Measurements from ENCODE around the gene NISCH.
"Not testable (repeated sequence)": the region's sequence is repeated elsewhere in the genome, so short reads cannot be mapped to it uniquely, and the experiment has no call there.

The NISCH gene

GRCh38 chr3:52523386-52524257 lies 68.2 kb downstream of the NISCH start:
- H3K36me3 ChIP-seq, result peaks cover 68% of the 10 kb centered on the region
- no peak overlapping the region for H3K27ac ChIP-seq
- no peaks in the 10 kb centered on the region for H3K27me3 ChIP-seq
- H4K20me1 ChIP-seq, result peaks cover 22% of the 10 kb centered on the region; the same call in 1 of the 2 replicates
- no peak for TF ChIP-seq Cebpa-rat (IDR thresholded peaks at IDR 0.05)
- H3K9me3 ChIP-seq, result no peaks in the 10 kb centered on the region
- H3K4me3 ChIP-seq, result no peak overlapping the region
- peaks cover 6% of the 10 kb centered on the region; the same call in 1 of the 2 replicates for H3K4me1 ChIP-seq
- H3K4me2 ChIP-seq, result no peak overlapping the region
- no peak overlapping the region for H3K9ac ChIP-seq

- Histone ChIP-seq H3K4me3 (no peak overlapping the region), H3K4me2 (no peak overlapping the region), H3K36me3 (peaks cover 75% of the 10 kb centered on the region), H3K4me1 (peaks cover 6% of the 10 kb centered on the region; the same call in 1 of the 2 replicates), H3K9me3 (no peaks in the 10 kb centered on the region), H3K27me3 (no peaks in the 10 kb centered on the region), H3K27ac (no peak overlapping the region), H3K9ac (no peak overlapping the region), H4K20me1 (peaks cover 29% of the 10 kb centered on the region)
- TF ChIP-seq Cebpa-rat (IDR thresholded peaks at IDR 0.05), result no peak
Observed at GRCh38 chr3:52524258-52524751, 68.9 kb downstream of the NISCH start.

- H3K27ac ChIP-seq, result no peak overlapping the region
- no peaks in the 10 kb centered on the region for H3K9me3 ChIP-seq
- H3K36me3 ChIP-seq, result peaks cover 82% of the 10 kb centered on the region
Observed at GRCh38 chr3:52524752-52525679, 69.6 kb downstream of the NISCH start.

GRCh38 chr3:52525680-52526561 lies 70.5 kb downstream of the NISCH start:
- no peak overlapping the region for H3K9ac ChIP-seq
- no peaks in the 10 kb centered on the region for H3K27me3 ChIP-seq
- H3K9me3 ChIP-seq, result no peaks in the 10 kb centered on the region
- peaks cover 18% of the 10 kb centered on the region for H3K4me1 ChIP-seq
- H4K20me1 ChIP-seq, result peaks cover 45% of the 10 kb centered on the region
- no peak overlapping the region for H3K27ac ChIP-seq
- no peak overlapping the region for H3K4me3 ChIP-seq
- H3K36me3 ChIP-seq, result peaks cover 91% of the 10 kb centered on the region
- H3K4me2 ChIP-seq, result no peak overlapping the region
- TF ChIP-seq Cebpa-rat (IDR thresholded peaks at IDR 0.05), result no peak

More at GRCh38 chr3:52524752-52525679, 69.6 kb downstream of the NISCH start:
- H3K4me1 ChIP-seq, result peaks cover 9% of the 10 kb centered on the region
- H3K27me3 ChIP-seq, result no peaks in the 10 kb centered on the region
- TF ChIP-seq Cebpa-rat (IDR thresholded peaks at IDR 0.05), result no peak
- no peak overlapping the region for H3K4me2 ChIP-seq
- peaks cover 36% of the 10 kb centered on the region for H4K20me1 ChIP-seq
- no peak overlapping the region for H3K4me3 ChIP-seq
- no peak overlapping the region for H3K9ac ChIP-seq

GRCh38 chr3:52526671-52527038 lies 71.3 kb downstream of the NISCH start:
- H3K36me3 ChIP-seq, result peaks cover 95% of the 10 kb centered on the region
- H3K9me3 ChIP-seq, H3K9ac ChIP-seq, H3K27ac ChIP-seq, H3K4me2 ChIP-seq, H3K27me3 ChIP-seq, H3K4me3 ChIP-seq: not testable (repeated sequence)
- H3K4me1 ChIP-seq, result peaks cover 26% of the 10 kb centered on the region
- H4K20me1 ChIP-seq, result peaks cover 53% of the 10 kb centered on the region

GRCh38 chr3:52527039-52527731 lies 71.8 kb downstream of the NISCH start:
- TF ChIP-seq Cebpa-rat (IDR thresholded peaks at IDR 0.05), result no peak
- H3K36me3 ChIP-seq, result peaks cover 90% of the 10 kb centered on the region
- H3K4me1 ChIP-seq, result peaks cover 31% of the 10 kb centered on the region
- H3K9ac ChIP-seq, result 0 out of 2 replicates have a peak overlapping the region, but pooled peaks have one; percentile 7
- no peak overlapping the region for H3K4me3 ChIP-seq
- no peaks in the 10 kb centered on the region for H3K27me3 ChIP-seq
- H4K20me1 ChIP-seq, result peaks cover 58% of the 10 kb centered on the region
- H3K4me2 ChIP-seq, result no peak overlapping the region
- no peaks in the 10 kb centered on the region for H3K9me3 ChIP-seq
- H3K27ac ChIP-seq, result no peak overlapping the region; the same call in 1 of the 2 replicates

GRCh38 chr3:52527732-52528585 lies 72.6 kb downstream of the NISCH start:
- H3K4me1 ChIP-seq, result peaks cover 38% of the 10 kb centered on the region
- no peak for TF ChIP-seq Cebpa-rat (IDR thresholded peaks at IDR 0.05)
- H4K20me1 ChIP-seq, result peaks cover 58% of the 10 kb centered on the region
- no peak overlapping the region; the same call in 1 of the 2 replicates for H3K27ac ChIP-seq
- H3K9me3 ChIP-seq, result no peaks in the 10 kb centered on the region
- no peak overlapping the region for H3K4me2 ChIP-seq
- H3K9ac ChIP-seq, result no peak overlapping the region
- no peaks in the 10 kb centered on the region for H3K27me3 ChIP-seq
- peaks cover 82% of the 10 kb centered on the region for H3K36me3 ChIP-seq
- no peak overlapping the region for H3K4me3 ChIP-seq

All from BLaER1 (cell line).